ENCODE results near the gene BRSK2. TPM values are rescaled to one million over a fixed set of nuclear protein-coding genes. Genes with fewer than 3 reads are reported as not detected.

The BRSK2 gene
- total RNA-seq, 1 experiment from 2014 or later: 4.2 TPM

- DNase-seq (ENCODE audit: extremely low read depth, low read depth): no peak
Observed at GRCh38 chr11:1490651-1491050, 100.9 kb downstream of the BRSK2 start.

GRCh38 chr11:1491379-1491778 is 101.6 kb downstream of the BRSK2 start:
- no peak for DNase-seq (ENCODE audit: extremely low read depth, low read depth)

DNA sequence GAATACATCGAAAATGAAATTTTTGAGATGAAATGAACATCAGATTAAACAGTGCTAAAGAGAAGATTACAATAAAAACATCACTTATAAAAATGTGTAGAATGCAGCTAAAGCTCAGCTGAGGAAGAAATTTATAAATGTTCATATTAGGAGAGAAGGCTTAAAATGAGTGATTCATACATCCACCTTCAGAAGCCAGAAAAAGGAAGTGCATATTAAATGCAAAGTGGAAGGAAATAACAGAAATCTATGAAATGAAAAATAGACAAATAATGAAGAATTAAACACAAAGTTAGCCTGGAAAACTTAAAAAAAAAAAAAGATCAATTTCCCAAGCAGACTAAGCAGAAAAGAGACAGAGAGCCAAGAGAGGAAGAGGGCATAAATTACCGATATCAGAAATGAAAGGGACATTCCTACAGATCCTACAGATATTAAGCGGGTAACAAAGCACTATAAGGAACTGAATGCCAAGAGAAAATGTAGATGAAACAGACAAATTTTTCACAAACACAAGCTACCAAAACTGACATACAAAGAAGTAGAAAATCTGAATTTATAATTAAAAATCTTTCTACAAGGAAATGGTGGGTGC is 104.0 kb downstream of the BRSK2 start:
- DNase-seq (ENCODE audit: extremely low read depth, low read depth): no peak

DNA sequence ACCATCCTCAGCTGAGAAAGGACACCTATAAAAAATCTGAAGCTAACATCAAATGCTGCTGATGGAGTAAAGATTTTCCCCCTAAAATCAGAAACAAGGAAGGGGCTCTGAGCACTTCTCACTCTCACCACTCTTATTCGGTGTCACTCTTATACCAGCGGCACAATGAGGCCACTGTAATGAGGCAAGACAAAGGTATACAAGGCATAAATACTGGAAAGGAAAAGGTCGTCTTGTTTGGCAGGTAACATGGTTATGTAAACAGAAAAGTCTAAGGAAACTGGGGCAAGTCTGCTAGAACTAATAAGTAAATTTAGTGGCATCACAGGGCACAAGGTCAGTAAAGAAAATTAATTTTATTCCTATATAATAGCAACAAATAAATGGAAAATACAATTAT is 104.9 kb downstream of the BRSK2 start:
- no peak for DNase-seq (ENCODE audit: extremely low read depth, low read depth)

- no peak for DNase-seq (ENCODE audit: extremely low read depth, low read depth)
Observed at GRCh38 chr11:1496091-1496760, 106.5 kb downstream of the BRSK2 start.

DNA sequence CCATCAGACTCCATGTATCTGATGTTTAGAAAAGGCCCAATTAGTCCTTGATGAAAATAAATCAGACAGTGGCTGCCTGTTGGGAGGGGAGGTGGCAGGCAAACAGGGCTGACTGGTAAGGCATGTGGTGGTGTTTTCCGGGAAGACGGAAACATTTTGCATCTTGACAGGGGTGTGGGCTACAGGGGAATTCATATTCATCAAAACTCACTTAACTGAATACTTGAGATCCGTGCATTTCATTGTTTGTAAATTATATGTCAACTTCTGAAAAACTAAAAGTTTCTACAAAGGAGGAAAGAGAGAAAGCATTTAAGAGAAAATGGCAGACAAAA is 107.0 kb downstream of the BRSK2 start:
- no peak for DNase-seq (ENCODE audit: extremely low read depth, low read depth)

DNA sequence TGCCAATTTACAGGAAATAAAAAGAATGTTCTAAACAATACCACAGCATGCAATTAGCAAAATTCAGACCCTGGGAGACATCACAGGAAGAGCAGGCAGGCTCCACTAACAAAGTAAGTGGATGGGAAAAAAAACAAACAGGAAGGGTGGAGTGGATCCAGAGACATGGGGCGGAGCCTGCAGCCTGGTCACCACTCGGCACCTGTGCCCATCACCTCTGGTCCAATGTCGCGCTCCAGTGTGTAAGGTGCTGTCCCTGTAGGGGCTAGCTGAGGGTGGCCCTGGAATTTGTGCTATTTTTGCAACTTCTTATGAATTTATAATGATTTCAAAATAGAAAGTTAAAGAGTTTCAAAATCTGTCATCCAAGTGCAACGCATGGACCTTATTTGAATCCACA is 107.9 kb downstream of the BRSK2 start:
- no peak for DNase-seq (ENCODE audit: extremely low read depth, low read depth)

DNA sequence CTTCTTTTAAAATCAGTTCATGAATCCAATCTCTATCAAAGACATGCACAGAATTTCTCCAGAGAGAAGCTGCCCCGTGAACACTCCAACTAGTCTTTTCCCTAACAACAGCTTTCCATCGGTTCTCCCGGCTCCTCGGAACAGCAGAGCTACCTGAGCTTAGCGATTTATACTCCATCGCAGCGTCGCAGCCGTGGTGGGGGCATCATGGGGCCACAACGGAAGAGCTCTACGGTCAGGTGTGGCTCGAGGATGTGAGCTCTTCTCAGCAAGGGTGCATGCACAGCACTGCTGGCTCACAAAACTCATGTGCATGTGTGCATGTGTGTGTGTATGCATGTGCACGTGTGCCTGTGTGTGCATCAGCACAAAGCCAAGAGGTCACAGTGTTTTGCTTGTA is 108.5 kb downstream of the BRSK2 start:
- DNase-seq (ENCODE audit: extremely low read depth, low read depth): no peak

- no peak for DNase-seq (ENCODE audit: extremely low read depth, low read depth)
Observed at GRCh38 chr11:1499261-1499890, 109.6 kb downstream of the BRSK2 start.

DNA sequence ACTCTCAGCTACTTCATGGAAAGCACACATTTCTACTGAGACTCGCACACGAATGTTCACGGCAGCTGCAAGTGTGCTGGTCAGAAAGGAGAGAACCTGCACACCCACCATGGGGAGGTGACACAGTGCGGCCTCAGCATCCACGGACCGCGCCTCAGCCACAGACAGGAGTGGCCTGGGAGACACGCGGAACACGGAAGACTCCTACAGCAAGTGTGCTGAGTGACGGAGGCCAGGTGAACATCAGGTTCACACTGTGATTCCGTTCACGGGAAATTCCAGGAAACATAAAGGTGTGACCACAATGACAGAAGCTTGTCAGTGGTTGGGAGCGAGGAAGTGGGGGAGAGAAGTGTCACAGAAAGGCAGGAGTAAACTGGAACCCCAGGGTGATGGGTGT is 110.2 kb downstream of the BRSK2 start:
- no peak for DNase-seq (ENCODE audit: extremely low read depth, low read depth)

DNA sequence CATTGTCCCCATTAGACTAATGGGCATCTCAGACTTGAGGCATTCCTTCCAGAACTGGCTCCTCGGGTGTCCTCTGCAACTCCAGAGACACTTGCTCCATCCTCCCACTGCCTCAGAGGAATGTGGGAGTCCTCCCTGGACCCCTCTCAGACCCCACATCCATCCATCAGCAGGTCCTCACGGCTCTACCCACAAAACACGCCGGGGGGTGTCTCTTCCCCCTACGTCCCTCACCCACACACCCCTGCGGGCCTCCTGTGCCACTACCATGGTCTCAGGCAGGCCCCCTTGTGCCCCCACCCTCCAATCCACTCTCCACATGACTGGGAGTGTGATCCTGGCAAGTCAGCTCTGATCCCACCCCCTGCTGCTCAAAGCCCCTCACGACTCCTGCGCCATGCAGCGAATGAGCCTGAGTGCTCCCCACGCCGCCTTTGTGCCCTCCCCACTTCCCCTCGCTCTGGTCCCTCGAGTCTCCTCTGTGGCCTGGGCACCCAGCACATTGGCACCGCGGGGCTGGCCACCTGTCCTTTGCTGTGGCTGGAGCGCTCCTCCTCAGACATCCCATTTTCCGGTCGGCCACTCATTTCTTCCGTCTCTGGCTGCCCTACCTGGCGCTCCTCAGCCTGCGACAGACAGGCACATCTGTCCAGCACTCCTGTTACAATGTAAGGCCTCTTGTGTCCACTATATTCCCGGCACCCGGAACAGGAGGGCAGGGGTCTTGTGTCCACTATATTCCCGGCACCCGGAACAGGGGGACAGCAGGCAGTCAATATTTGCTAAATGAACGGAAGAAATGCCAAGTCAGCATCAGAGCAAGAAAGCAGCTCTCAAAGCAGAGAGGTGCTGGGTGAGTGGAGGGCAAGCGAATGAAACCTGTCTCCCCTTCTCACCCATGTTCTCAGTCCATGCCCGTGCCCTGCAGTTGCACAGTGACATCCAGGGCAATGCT is 111.0 kb downstream of the BRSK2 start:
- DNase-seq (ENCODE audit: extremely low read depth, low read depth): no peak

- DNase-seq (ENCODE audit: extremely low read depth, low read depth): no peak
Observed at GRCh38 chr11:1501421-1502167, 111.9 kb downstream of the BRSK2 start.

- DNase-seq (ENCODE audit: extremely low read depth, low read depth): no peak
Observed at GRCh38 chr11:1502168-1502953, 112.6 kb downstream of the BRSK2 start.

DNA sequence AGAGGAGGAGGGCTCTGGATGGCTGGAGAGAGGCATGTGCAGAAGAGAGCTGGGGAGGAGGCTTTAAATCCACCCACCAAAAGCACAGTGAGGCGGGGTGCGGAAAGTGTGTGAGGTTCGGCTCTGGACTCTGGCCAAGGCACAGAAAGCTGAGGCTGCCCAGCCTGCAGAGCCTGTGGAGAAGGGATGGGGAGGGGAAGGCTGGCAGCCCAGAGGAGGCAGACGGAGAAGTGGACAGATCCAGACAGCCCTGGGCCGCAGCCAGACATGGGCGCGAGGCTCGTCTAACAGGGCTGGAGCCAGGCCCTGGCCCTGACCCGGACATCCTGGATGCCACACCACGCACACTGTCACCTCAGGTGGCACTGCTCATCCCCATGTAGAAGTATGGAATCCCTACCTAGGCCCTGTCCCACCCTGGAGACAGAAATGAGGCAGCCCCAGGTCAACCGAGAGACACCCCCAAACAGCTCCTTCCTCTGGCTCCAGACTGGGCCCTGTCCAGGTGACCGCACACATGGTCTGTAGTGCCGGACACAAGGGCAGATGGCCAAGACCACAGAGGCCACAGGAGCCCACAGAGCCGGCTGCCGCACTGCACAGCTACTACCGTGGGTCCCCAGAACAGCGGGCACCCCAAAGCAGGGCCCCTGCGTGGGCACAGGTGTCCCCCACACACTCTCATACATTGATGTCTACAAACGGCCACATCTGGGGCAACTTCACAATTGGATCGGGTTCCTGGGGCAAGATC is 113.4 kb downstream of the BRSK2 start:
- no peak for DNase-seq (ENCODE audit: extremely low read depth, low read depth)

DNA sequence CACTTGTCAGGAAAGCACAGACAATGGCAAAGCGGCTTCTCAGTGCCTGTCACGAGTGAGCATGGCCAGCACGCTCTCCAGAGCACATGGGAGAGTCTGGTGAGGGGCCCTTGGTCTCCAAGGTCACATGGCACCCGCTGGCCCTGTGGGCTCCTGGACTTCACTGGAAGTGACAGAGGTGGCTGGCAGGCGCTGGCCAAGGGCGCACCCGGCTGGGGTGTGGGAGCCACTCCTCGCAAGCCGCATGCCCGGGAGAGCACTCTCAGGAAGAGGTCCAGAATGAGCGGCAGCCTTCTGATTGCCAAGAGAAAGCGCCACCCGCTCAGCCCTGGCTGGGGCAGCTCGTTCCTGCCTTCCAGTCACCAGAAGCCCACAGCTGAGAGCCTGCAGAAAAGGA is 114.0 kb downstream of the BRSK2 start:
- no peak for DNase-seq (ENCODE audit: extremely low read depth, low read depth)

- DNase-seq (ENCODE audit: extremely low read depth, low read depth): no peak
Observed at GRCh38 chr11:1504138-1504537, 114.4 kb downstream of the BRSK2 start.

- DNase-seq (ENCODE audit: extremely low read depth, low read depth): no peak
Observed at GRCh38 chr11:1504581-1505290, 115.0 kb downstream of the BRSK2 start.

GRCh38 chr11:1505480-1505879 is 115.7 kb downstream of the BRSK2 start:
- no peak for DNase-seq (ENCODE audit: extremely low read depth, low read depth)

Measured in NCI-H460 (cell line).